Endometrium (tissue), 2 donors: ENCODE data around the gene GRIK4.

ENCODE experiments used
- FAIRE-seq: peaks from 2 replicates; lab custom pipeline; 2012; peaks lifted over from hg19 to GRCh38; lab: Jason Lieb, UNC
- donor health status: control.
- donor health status: control.

Gene GRIK4

GRCh38 chr11:120814531-120815318 lies 303.2 kb downstream of the GRIK4 start:
- FAIRE-seq = no peak

GRCh38 chr11:120815319-120816100 lies 304.0 kb downstream of the GRIK4 start:
- no peak for FAIRE-seq

GRCh38 chr11:120816176-120816575 lies 304.6 kb downstream of the GRIK4 start:
- no peak for FAIRE-seq

- no peak for FAIRE-seq
Observed at GRCh38 chr11:120816711-120817110, 305.2 kb downstream of the GRIK4 start.

- no peak for FAIRE-seq
Observed at GRCh38 chr11:120817158-120817557, 305.6 kb downstream of the GRIK4 start.

GRCh38 chr11:120818097-120818496 lies 306.5 kb downstream of the GRIK4 start:
- no peak for FAIRE-seq

GRCh38 chr11:120819003-120819402 lies 307.5 kb downstream of the GRIK4 start:
- FAIRE-seq = no peak

GRCh38 chr11:120819437-120820365 lies 308.2 kb downstream of the GRIK4 start:
- FAIRE-seq = no peak

GRCh38 chr11:120823159-120823558 lies 311.6 kb downstream of the GRIK4 start:
- no peak for FAIRE-seq

GRCh38 chr11:120824242-120824641 lies 312.7 kb downstream of the GRIK4 start:
- no peak for FAIRE-seq

- FAIRE-seq = no peak
Observed at GRCh38 chr11:120827198-120827597, 315.6 kb downstream of the GRIK4 start.

- FAIRE-seq = no peak
Observed at GRCh38 chr11:120827820-120828219, 316.3 kb downstream of the GRIK4 start.

GRCh38 chr11:120828847-120829246 lies 317.3 kb downstream of the GRIK4 start:
- no peak for FAIRE-seq

- no peak for FAIRE-seq
Observed at GRCh38 chr11:120830085-120830620, 318.6 kb downstream of the GRIK4 start.

- FAIRE-seq = no peak
Observed at GRCh38 chr11:120832481-120833238, 321.1 kb downstream of the GRIK4 start.

GRCh38 chr11:120834686-120835210 lies 323.2 kb downstream of the GRIK4 start:
- no peak for FAIRE-seq

- FAIRE-seq = no peak
Observed at GRCh38 chr11:120835601-120836228, 324.2 kb downstream of the GRIK4 start.

- no peak for FAIRE-seq
Observed at GRCh38 chr11:120837696-120838095, 326.1 kb downstream of the GRIK4 start.

- FAIRE-seq = no peak
Observed at GRCh38 chr11:120839201-120839600, 327.7 kb downstream of the GRIK4 start.

GRCh38 chr11:120839846-120840402 lies 328.4 kb downstream of the GRIK4 start:
- FAIRE-seq = no peak
